GM19193 (cell line): Measurements from ENCODE around the gene ADGRB2.

Experiments
- POLR2A ChIP-seq: IDR thresholded peaks from 4 replicates; pipeline ENCODE4 v1.6.1; 2011; ENCODE audit not compliant: insufficient read depth, insufficient read length; ENCODE audit errors: extremely low read depth

Gene ADGRB2

DNA sequence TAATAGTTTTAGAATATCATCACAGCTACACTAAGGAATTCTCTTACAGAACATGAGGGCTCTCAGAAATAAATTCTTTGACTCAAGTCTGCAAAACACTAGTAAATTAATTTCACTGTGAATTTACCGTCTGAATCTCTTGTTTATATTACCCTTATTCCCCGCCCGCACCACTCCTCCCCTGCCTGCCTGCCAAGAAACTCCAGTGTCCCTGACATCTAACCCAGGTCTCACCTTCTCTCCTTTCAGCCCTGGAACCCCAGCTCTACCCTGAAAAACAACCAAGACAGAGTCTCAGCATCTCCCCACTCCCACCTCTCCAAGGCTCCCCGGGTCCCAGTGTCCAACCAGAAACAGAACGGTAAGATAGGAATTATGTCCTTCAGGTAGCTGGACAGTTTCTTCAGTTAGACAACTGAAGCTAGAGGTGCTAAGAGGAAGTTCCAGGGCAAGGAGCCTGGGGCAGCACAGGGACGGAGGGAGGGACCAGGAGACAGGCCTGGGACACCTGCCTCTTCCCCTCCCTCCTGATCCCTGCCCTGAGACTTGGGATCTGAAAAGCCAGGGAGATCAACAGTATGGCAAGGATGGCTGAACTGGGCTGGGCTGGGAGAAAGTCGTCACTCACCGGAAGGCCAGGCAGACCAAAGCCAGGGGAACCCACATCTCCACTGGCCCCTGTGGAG lies 75.8 kb downstream of the ADGRB2 start:
- no peak for TF ChIP-seq POLR2A

DNA sequence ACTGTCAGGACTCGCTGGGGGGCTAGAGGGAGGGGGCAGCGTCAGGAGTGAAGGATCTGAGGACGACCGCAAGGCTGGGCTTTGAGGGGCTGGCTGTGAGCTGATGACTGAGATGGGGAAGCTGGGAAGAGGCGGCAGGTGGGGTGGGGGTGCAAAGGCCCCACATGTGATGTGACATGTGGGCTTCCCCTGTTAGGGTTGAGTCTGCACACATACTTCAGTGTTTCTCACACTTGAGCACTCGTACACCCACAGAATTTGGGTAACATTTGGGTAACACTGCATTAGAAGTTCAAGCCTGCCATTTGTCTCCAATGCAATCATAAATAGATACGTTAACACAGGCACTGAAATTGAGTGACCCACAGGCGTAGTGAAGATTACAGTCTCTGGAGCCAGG lies 76.5 kb downstream of the ADGRB2 start:
- no peak for TF ChIP-seq POLR2A

DNA sequence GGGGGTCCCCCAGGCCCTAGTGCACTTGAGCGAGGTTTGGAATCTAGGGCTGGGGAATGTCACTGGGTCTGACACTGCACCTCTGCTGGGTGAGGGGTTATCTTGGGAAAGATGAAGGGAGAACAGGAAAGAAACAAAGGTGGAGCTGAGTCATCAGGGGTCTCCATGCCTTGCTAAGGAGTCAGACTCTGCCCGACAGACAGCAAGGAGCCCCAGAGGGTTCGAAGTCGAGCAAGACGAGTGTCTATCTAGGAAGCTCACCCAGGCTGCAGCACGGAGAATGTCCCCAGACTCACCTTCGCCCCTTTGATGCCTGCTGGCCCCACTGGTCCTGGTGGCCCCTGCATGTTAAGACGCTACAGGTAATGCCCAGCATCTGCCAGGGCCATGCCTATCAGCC lies 78.3 kb downstream of the ADGRB2 start:
- no peak for TF ChIP-seq POLR2A

DNA sequence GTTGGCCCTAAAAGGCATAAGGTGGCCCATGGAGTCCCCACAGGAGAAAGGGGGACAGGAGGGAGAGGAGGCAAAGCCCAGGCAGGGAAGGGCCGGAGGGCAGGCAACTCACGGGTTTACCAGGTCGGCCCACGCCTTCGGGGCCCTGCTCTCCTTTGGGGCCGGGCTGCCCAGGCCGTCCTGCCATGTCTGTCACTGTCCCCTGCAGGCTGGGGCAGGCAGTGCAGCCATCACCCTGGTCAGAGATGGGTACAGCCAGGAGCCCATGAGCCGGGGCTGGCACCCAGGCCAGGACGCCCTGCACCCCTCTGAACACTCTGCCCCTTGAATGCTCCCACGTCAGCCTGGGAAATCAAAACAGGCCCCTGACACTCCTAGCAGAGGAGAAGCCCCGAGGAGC lies 80.1 kb downstream of the ADGRB2 start:
- TF ChIP-seq POLR2A: no peak

DNA sequence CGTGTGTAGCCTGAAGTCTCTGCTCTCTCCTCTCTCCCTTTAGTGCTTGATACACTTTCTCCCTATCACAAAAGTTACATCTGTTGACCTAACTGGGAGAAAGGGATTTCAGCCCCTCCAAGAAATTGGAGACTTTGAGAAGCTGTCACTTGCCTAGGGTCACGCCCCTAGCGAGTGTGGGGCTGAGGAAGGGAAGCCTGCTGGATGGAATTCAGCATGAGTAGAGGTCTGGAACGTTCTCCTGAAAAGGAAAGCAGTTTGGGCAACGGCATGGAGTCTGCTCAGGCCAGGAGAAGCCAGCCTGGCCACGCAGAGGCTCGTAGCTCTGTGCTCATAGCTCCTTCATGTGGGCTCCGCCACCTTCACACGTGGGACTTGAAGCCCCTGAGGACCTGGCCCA lies 82.7 kb downstream of the ADGRB2 start:
- TF ChIP-seq POLR2A: no peak

DNA sequence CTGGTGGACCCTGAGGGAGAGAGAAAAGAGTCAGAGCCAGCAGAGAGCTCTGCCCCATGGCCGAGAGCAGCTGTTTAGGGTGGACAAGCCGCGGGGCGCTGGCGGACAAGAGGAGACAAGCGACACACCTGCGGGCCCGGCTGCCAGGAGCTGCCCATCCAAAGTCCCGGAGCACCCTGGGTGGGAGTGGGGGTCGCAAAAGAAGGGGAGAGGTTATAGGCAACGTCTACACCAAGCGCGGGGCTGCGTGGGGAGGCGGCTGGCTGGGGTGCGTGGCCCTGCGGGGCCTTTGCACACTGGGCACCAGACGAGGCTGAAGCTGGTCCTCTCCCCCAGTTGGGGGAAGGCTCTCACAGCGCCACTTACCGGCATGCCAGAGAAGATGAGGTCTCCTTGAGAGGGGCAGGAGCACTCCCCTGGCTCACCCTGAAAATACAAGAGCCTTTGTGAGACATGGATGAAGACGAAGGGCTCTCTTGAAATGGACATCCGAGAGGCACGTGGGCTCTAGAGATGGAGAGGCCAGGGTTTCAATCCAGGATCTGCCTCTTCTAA lies 84.4 kb downstream of the ADGRB2 start:
- no peak for TF ChIP-seq POLR2A

DNA sequence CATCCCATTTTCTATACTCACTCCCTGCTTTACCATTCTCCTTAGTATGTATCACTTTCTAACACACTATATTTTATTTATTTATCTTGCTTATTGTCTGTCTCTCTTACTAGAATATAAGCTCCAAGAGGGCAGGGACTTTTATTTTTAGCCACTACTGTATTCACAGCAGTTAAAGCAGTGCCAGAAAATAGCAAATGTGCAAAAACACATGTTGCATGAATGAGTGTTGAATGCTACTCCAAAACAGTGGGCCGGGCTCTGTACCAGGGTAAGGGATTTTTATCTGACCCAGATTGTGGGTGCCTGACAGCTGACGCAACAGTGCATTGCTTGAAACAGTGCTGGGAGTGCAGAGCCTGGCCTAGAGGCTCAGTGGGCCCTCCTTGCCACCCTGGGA lies 85.0 kb downstream of the ADGRB2 start:
- TF ChIP-seq POLR2A: no peak

DNA sequence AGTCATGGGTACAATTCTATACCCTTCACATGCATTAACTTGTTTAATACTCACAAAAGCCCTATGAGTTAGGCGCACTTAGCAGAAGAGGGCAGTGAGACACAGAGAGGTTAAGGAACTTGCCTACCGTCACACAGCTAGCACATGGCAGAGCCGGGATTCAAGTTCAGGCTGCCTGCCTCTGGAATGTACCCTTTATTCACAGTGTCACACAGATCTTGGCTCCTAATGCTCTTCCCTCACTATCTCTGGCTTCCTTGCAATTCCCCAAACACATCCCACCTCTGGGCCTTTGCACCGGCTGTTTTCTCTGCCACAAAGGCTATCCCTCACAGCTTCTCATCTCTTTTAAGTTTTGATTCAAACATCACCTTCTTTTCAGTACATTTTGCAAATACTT lies 85.5 kb downstream of the ADGRB2 start:
- TF ChIP-seq POLR2A: no peak

DNA sequence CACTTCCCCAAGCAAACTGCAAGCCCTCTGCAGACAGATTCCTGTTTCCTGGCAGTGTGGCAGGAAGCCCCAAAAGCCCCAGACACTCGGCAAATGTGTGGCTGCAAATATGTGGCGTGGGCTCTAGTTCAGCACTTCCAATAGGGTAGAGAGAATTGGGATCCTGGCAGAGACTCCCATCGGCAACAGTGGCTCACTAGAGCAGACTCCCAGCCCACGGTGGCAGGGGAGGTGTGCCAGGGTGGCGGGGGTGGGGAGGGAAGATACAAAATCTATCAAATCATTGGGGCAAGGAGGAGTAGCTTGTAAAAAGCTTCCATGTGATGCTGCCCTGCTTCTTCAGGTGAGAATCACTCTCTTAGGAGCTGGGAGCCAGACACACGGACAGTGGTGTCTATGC lies 86.2 kb downstream of the ADGRB2 start:
- no peak for TF ChIP-seq POLR2A

DNA sequence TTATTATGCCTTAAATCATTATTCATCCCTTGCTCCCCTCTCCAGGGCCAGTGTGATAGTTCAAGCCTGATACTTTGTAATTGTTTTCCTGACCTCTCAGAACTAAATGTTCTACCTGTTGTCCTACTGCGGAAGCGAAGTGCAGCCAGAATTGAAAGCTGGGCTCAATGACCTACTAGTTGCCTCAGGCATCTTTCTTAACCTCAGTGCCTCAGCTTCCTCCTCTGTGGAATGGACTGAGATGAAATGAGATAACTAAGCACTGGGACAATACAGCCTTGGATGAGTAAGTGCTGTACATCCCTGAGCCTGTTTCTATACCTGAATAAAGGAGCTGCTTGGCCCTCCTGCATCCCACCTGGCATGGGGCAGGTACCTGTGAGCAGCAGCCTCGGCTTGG lies 86.7 kb downstream of the ADGRB2 start:
- TF ChIP-seq POLR2A: no peak
